GM10266 (cell line): Measurements from ENCODE around the gene SNX32.

ENCODE experiments used
- DNase-seq: peaks from one replicate; pipeline ENCODE4 v3.0.0; 2012; ENCODE audit errors: extremely low spot score
- TF ChIP-seq, protein P1 (sequence below): IDR thresholded peaks from 2 replicates; pipeline ENCODE4 v1.5.1; 2012; ENCODE audit warnings: mild to moderate bottlenecking, low read depth; ENCODE audit not compliant: control insufficient read depth, insufficient read depth; ENCODE audit errors: missing control alignments

Gene SNX32

DNA sequence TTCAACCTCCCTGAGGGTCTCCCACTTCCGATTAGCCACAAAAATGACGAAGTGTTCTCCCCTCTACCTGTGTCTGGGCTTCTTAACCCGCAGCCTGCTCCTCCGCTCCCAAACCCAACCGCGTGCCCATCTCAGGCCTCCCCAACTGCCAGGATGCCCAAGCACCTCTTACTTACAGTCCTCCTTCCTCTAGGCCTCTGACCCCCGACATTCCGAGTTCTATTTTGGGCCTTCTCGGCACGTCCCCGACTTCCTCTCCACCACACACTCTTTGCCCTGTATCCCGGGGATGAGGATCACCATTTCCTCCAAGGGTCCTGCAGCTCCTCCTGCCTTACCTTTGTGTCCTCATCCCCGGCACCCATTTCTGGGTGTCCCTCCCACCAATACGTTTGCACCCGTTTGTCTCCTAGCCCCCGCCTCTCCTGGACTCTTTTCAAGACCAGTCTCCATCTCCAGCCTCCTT, 26.1 kb downstream of the SNX32 start:
- TF ChIP-seq, protein P1, sequence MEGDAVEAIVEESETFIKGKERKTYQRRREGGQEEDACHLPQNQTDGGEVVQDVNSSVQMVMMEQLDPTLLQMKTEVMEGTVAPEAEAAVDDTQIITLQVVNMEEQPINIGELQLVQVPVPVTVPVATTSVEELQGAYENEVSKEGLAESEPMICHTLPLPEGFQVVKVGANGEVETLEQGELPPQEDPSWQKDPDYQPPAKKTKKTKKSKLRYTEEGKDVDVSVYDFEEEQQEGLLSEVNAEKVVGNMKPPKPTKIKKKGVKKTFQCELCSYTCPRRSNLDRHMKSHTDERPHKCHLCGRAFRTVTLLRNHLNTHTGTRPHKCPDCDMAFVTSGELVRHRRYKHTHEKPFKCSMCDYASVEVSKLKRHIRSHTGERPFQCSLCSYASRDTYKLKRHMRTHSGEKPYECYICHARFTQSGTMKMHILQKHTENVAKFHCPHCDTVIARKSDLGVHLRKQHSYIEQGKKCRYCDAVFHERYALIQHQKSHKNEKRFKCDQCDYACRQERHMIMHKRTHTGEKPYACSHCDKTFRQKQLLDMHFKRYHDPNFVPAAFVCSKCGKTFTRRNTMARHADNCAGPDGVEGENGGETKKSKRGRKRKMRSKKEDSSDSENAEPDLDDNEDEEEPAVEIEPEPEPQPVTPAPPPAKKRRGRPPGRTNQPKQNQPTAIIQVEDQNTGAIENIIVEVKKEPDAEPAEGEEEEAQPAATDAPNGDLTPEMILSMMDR = peak; percentile 22
- no peak for DNase-seq

DNA sequence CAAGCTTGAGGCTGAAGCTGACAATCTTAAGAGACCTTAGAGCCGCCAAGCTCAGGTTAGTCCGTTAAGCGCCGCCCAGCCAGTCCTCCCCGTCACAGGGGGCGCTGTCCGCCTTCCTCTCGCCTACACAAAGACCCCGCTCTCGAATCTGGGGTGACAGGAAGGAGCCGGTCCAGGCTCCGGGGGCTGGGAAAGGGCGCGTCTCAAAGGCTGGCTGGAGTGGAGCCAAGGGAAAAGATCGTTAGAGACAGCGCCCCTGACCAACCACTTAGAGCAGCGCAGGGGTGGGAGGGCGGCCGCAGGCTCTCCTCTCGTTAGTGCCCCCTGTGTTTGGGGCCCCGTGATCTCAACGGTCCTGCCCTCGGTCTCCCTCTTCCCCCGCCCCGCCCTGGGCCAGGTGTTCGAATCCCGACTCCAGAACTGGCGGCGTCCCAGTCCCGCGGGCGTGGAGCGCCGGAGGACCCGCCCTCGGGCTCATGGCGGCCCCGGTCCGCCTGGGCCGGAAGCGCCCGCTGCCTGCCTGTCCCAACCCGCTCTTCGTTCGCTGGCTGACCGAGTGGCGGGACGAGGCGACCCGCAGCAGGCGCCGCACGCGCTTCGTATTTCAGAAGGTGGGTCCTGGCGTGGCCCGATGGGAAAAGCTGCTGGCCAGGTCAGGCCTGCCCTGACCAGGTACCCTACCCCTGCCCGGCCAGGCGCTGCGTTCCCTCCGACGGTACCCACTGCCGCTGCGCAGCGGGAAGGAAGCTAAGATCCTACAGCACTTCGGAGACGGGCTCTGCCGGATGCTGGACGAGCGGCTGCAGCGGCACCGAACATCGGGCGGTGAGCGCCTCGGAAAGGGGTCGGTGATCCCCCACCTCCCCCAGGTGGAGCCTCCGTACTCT, 26.8 kb downstream of the SNX32 start, which contains the start of gene MUS81:
Gene MUS81 (plus strand): TSS at position 156 of the 887 bp plus-strand sequence. CDS start 321 bp downstream, at position 477.
- TF ChIP-seq, protein P1 = peak; percentile 83
- peak; percentile 94 for DNase-seq

DNA sequence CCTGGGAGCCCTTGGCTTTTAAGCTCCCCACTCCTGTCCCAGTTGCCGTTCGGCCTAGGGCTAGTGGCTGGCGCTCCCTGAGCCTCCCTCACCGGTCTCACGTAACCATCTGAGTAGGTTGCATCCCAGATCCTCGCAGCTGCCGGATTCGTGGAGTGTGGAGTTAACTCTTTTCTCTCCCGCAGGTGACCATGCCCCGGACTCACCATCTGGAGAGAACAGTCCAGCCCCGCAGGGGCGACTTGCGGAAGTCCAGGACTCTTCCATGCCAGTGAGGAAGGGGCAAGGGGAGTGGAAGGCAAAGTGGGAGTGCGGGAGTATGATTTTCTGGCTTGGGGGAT, 27.4 kb downstream of the SNX32 start:
- TF ChIP-seq, protein P1 = no peak
- DNase-seq = no peak

DNA sequence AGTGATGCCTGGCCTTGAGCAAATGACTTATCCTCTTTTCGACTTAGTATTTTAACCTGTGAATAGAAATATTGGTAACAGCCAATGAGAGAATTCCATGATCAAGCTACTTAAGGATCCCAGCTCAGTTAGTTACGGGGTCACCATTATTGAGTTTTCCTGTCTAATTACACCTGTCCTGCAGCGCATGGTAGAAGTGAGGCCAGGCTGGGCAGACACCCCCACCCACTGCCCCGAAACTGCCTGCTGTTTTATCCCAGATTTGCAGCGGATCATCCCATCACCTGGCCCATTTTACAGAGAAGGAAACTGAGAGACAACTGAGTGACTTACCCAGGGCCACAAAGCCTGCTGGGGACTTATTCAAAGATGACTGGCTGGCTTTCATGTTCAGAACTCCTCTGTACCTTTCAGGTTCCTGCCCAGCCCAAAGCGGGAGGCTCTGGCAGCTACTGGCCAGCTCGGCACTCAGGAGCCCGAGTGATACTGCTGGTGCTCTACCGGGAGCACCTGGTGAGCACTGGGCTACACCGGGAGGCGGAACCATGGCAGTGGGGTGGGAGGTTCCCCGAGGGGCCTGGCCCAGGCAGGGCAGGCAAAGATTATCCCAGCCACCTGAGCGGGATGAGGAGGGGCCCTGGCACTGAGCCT, 27.9 kb downstream of the SNX32 start:
- TF ChIP-seq, protein P1 = no peak
- DNase-seq = no peak

DNA sequence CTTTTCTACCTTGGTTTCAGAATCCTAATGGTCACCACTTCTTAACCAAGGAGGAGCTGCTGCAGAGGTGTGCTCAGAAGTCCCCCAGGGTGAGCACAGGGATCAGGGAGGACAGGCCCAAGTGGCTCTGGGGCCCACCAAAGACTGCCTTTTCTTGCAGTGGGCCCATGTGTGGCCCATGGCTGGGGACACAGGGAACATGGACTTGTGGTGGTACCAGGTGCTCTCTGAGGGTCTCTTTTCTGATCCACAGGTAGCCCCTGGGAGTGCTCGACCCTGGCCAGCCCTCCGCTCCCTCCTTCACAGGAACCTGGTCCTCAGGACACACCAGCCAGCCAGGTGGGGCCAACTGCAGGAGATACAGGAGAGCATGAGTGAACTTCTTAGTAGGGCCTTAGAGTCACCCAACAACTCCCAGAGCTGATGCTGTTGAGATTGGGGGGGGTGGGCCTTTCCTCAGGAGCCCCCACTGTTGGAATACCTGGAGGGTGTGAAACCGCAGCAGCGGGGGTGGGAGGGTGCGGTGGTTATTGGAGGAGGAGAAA, 28.5 kb downstream of the SNX32 start:
- no peak for DNase-seq
- TF ChIP-seq, protein P1 = no peak

DNA sequence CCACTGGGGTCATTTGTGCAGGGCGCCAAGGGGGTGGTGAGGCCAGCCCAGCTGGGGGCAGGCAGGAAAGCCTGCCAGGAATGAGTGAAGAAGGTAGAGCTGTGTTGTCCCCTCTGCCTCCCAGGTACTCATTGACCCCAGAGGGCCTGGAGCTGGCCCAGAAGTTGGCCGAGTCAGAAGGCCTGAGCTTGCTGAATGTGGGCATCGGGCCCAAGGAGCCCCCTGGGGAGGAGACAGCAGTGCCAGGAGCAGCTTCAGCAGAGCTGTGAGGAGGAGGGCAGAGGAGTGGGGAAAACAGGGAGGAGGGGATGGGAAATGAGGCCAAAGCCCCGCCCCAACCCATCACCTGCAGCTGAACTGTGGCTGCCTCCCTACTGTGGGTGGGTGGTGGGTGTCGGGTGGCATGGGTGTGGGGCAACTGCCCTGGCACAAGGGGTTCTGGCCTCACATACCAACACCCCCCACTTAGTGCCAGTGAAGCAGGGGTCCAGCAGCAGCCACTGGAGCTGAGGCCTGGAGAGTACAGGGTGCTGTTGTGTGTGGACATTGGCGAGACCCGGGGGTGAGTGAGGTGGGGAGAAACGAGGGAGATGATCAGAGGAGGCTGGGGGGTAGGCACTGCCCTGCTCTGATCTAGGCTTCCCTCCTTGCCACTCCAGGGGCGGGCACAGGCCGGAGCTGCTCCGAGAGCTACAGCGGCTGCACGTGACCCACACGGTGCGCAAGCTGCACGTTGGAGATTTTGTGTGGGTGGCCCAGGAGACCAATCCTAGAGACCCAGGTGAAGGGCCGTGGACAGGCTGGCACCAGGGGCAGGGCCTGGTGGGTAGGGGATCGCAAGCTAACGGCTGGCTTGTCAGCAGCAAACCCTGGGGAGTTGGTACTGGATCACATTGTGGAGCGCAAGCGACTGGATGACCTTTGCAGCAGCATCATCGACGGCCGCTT, 29.5 kb downstream of the SNX32 start:
- DNase-seq = no peak
- TF ChIP-seq, protein P1 = no peak
